ENCODE data around the gene SLCO3A1. TPM values are rescaled to one million over a fixed set of nuclear protein-coding genes. Genes with fewer than 3 reads are reported as not detected.

The SLCO3A1 gene
- total RNA-seq, 2 experiments from 2014 or later = 2.0 to 2.7 TPM

GRCh38 chr15:91867581-91868026, 14.1 kb downstream of the SLCO3A1 start:
- Mint-ChIP-seq H3K4me1 (peaks cover 63% of the 10 kb centered on the region), H3K36me3 (peaks cover 4% of the 10 kb centered on the region), H3K27ac (no peak overlapping the region), H3K4me3 (no peak overlapping the region), H3K27me3 (peaks cover 19% of the 10 kb centered on the region), H3K9me3 (no peaks in the 10 kb centered on the region)
- no peak for DNase-seq

GRCh38 chr15:91870876-91871537, 17.5 kb downstream of the SLCO3A1 start:
- H3K9me3 Mint-ChIP-seq = no peaks in the 10 kb centered on the region
- H3K36me3 Mint-ChIP-seq = peaks cover 4% of the 10 kb centered on the region
- H3K27ac Mint-ChIP-seq = no peak overlapping the region
- H3K4me1 Mint-ChIP-seq = peaks cover 46% of the 10 kb centered on the region
- H3K27me3 Mint-ChIP-seq = peaks cover 19% of the 10 kb centered on the region
- H3K4me3 Mint-ChIP-seq = no peak overlapping the region
- DNase-seq = no peak

GRCh38 chr15:91871837-91872236, 18.3 kb downstream of the SLCO3A1 start:
- Mint-ChIP-seq H3K9me3 (no peaks in the 10 kb centered on the region), H3K4me1 (peaks cover 39% of the 10 kb centered on the region), H3K4me3 (no peak overlapping the region), H3K27me3 (peaks cover 16% of the 10 kb centered on the region), H3K36me3 (peaks cover 4% of the 10 kb centered on the region), H3K27ac (no peak overlapping the region)
- DNase-seq = no peak

GRCh38 chr15:91872356-91873137, 19.0 kb downstream of the SLCO3A1 start:
- no peak for DNase-seq
- Mint-ChIP-seq H3K27me3 (peaks cover 16% of the 10 kb centered on the region), H3K4me3 (no peak overlapping the region), H3K27ac (no peak overlapping the region), H3K9me3 (no peaks in the 10 kb centered on the region), H3K36me3 (peaks cover 4% of the 10 kb centered on the region), H3K4me1 (peaks cover 33% of the 10 kb centered on the region)

GRCh38 chr15:91873138-91873536, 19.6 kb downstream of the SLCO3A1 start:
- no peaks in the 10 kb centered on the region for H3K9me3 Mint-ChIP-seq
- no peak overlapping the region for H3K4me3 Mint-ChIP-seq
- no peak for DNase-seq
- peaks cover 28% of the 10 kb centered on the region for H3K4me1 Mint-ChIP-seq
- peaks cover 6% of the 10 kb centered on the region for H3K36me3 Mint-ChIP-seq
- H3K27ac Mint-ChIP-seq = no peak overlapping the region
- peaks cover 16% of the 10 kb centered on the region for H3K27me3 Mint-ChIP-seq

GRCh38 chr15:91874171-91874570, 20.7 kb downstream of the SLCO3A1 start:
- H3K36me3 Mint-ChIP-seq = peaks cover 4% of the 10 kb centered on the region
- H3K27me3 Mint-ChIP-seq = peaks cover 16% of the 10 kb centered on the region
- no peak overlapping the region for H3K4me3 Mint-ChIP-seq
- no peak for DNase-seq
- H3K4me1 Mint-ChIP-seq = peaks cover 24% of the 10 kb centered on the region
- no peaks in the 10 kb centered on the region for H3K9me3 Mint-ChIP-seq
- H3K27ac Mint-ChIP-seq = no peak overlapping the region

GRCh38 chr15:91874992-91875660, 21.6 kb downstream of the SLCO3A1 start:
- H3K36me3 Mint-ChIP-seq = peaks cover 2% of the 10 kb centered on the region
- H3K27ac Mint-ChIP-seq = no peak overlapping the region
- H3K27me3 Mint-ChIP-seq = peaks cover 9% of the 10 kb centered on the region
- no peak overlapping the region for H3K4me3 Mint-ChIP-seq
- DNase-seq = no peak
- no peaks in the 10 kb centered on the region for H3K9me3 Mint-ChIP-seq
- peaks cover 18% of the 10 kb centered on the region for H3K4me1 Mint-ChIP-seq

- Mint-ChIP-seq H3K4me3 (no peak overlapping the region), H3K4me1 (peaks cover 8% of the 10 kb centered on the region)
These were observed 22.7 kb downstream of the SLCO3A1 start for GRCh38 chr15:91876187-91876586.

GRCh38 chr15:91878319-91878870, 24.9 kb downstream of the SLCO3A1 start:
- Mint-ChIP-seq H3K27ac (no peak overlapping the region), H3K4me3 (no peak overlapping the region), H3K4me1 (peaks cover 4% of the 10 kb centered on the region), H3K9me3 (no peaks in the 10 kb centered on the region), H3K27me3 (no peaks in the 10 kb centered on the region), H3K36me3 (peaks cover 2% of the 10 kb centered on the region)
- no peak for DNase-seq

More at GRCh38 chr15:91876187-91876586, 22.7 kb downstream of the SLCO3A1 start:
- Mint-ChIP-seq H3K36me3 (peaks cover 2% of the 10 kb centered on the region), H3K27me3 (peaks cover 1% of the 10 kb centered on the region), H3K9me3 (no peaks in the 10 kb centered on the region), H3K27ac (no peak overlapping the region)
- no peak for DNase-seq

GRCh38 chr15:91879158-91879557, 25.6 kb downstream of the SLCO3A1 start:
- Mint-ChIP-seq H3K27me3 (no peaks in the 10 kb centered on the region), H3K36me3 (peaks cover 2% of the 10 kb centered on the region), H3K9me3 (no peaks in the 10 kb centered on the region), H3K4me3 (no peak overlapping the region), H3K27ac (no peak overlapping the region), H3K4me1 (peaks cover 4% of the 10 kb centered on the region)
- no peak for DNase-seq

- Mint-ChIP-seq H3K27me3 (no peaks in the 10 kb centered on the region), H3K4me1 (no peaks in the 10 kb centered on the region), H3K27ac (no peak overlapping the region), H3K4me3 (no peak overlapping the region), H3K36me3 (peaks cover 2% of the 10 kb centered on the region), H3K9me3 (no peaks in the 10 kb centered on the region)
- no peak for DNase-seq
These were observed 26.9 kb downstream of the SLCO3A1 start for GRCh38 chr15:91880373-91880772.

- Mint-ChIP-seq H3K4me1 (peaks cover 3% of the 10 kb centered on the region), H3K27ac (no peak overlapping the region), H3K9me3 (no peaks in the 10 kb centered on the region), H3K36me3 (peaks cover 2% of the 10 kb centered on the region), H3K4me3 (no peak overlapping the region), H3K27me3 (no peaks in the 10 kb centered on the region)
- DNase-seq = no peak
These were observed 28.2 kb downstream of the SLCO3A1 start for GRCh38 chr15:91881569-91882297.

GRCh38 chr15:91882858-91883586, 29.5 kb downstream of the SLCO3A1 start:
- Mint-ChIP-seq H3K4me1 (peaks cover 8% of the 10 kb centered on the region), H3K27me3 (no peaks in the 10 kb centered on the region), H3K4me3 (no peak overlapping the region), H3K36me3 (no peaks in the 10 kb centered on the region), H3K27ac (no peak overlapping the region), H3K9me3 (no peaks in the 10 kb centered on the region)
- no peak for DNase-seq

GRCh38 chr15:91884606-91885005, 31.1 kb downstream of the SLCO3A1 start:
- DNase-seq = no peak
- no peaks in the 10 kb centered on the region for H3K27me3 Mint-ChIP-seq
- H3K27ac Mint-ChIP-seq = no peak overlapping the region
- peaks cover 8% of the 10 kb centered on the region for H3K4me1 Mint-ChIP-seq
- H3K9me3 Mint-ChIP-seq = no peaks in the 10 kb centered on the region
- no peaks in the 10 kb centered on the region for H3K36me3 Mint-ChIP-seq
- H3K4me3 Mint-ChIP-seq = no peak overlapping the region
